HepG2 (cell line): ENCODE measurements around the gene RTP2. TPM values are rescaled to one million over a fixed set of nuclear protein-coding genes. Genes with fewer than 3 reads are reported as not detected.
A peak's percentile ranks its signal among the peaks of the same experiment; 100 is the strongest.

Source experiments
- ARID4A ChIP-seq: sonication (generic); formaldehyde crosslinking; IDR thresholded peaks from 2 replicates; pipeline ENCODE4 v1.5.0; 2020; ENCODE audit warnings: mild to moderate bottlenecking, missing genetic modification reagents, borderline replicate concordance
- HBP1 ChIP-seq: IDR thresholded peaks from 2 replicates; pipeline ENCODE4 v1.6.1; 2016; ENCODE audit warnings: low read depth, control low read depth
- HMG20A ChIP-seq: IDR thresholded peaks from 2 replicates; pipeline ENCODE4 v1.6.1; 2016; ENCODE audit warnings: borderline replicate concordance
- NFATC3 ChIP-seq: sonication (generic); formaldehyde crosslinking; IDR thresholded peaks from 2 replicates; pipeline ENCODE4 v1.5.1; 2020; ENCODE audit warnings: mild to moderate bottlenecking, missing genetic modification reagents
- SIX1 ChIP-seq: sonication (generic); formaldehyde crosslinking; IDR thresholded peaks from 2 replicates; pipeline ENCODE4 v1.4.0; 2020; ENCODE audit warnings: missing genetic modification reagents, borderline replicate concordance
- SNAI1 ChIP-seq: sonication (generic); formaldehyde crosslinking; IDR thresholded peaks from 2 replicates; pipeline ENCODE4 v1.5.0; 2020; ENCODE audit warnings: mild to moderate bottlenecking, missing genetic modification reagents, borderline replicate concordance
- TCF12 ChIP-seq, 2 experiments: fragments of 450-650 bp in 1 of 2; sonication (generic) in 1 of 2; formaldehyde crosslinking in 1 of 2; IDR thresholded peaks; 2 replicates each; pipeline versions ENCODE4 v1.6.1 to v1.8.0; 2017 to 2022; ENCODE audit warnings: antibody characterized with exemption in 1 of 2, mild to moderate bottlenecking in 1 of 2, missing genetic modification reagents in 1 of 2, moderate library complexity in 1 of 2
- THAP11 ChIP-seq: IDR thresholded peaks from 2 replicates; pipeline ENCODE4 v1.6.1; 2016; ENCODE audit warnings: missing biosample characterization, missing genetic modification reagents
- TOPORS ChIP-seq: sonication (generic); formaldehyde crosslinking; IDR thresholded peaks from 2 replicates; pipeline ENCODE4 v1.8.0; 2023; ENCODE audit warnings: mild to moderate bottlenecking, missing genetic modification reagents
- ZNF275 ChIP-seq: sonication (generic); formaldehyde crosslinking; IDR thresholded peaks from 2 replicates; pipeline ENCODE4 v1.8.0; 2022; ENCODE audit warnings: missing genetic modification reagents, mild to moderate bottlenecking, inconsistent platforms, borderline replicate concordance
- ZNF543 ChIP-seq: sonication (generic); formaldehyde crosslinking; IDR thresholded peaks from 2 replicates; pipeline ENCODE4 v1.4.0; 2020; ENCODE audit warnings: mild to moderate bottlenecking, missing genetic modification reagents
- ZNF609 ChIP-seq: sonication (generic); formaldehyde crosslinking; IDR thresholded peaks from 2 replicates; pipeline ENCODE4 v1.4.0; 2020; ENCODE audit warnings: mild to moderate bottlenecking, missing genetic modification reagents, borderline replicate concordance
- ZNF639 ChIP-seq: conservative IDR thresholded peaks from 2 replicates; pipeline ENCODE4 v1.6.1; 2018; ENCODE audit warnings: missing genetic modification reagents
- polyA plus RNA-seq, 8 experiments: library from polyadenylated mRNA; depleted of rRNA in 3 of 8; stranded (reverse) in 7 of 8; unstranded in 1 of 8; fragments of >200 nt; fragmentation: Illumina TruSeq in 4 of 8; extraction: Trizol in 4 of 8; gene quantifications; 2 replicates each; pipeline versions ENCODE4 v1.2.1 to v1.2.3, GENCODE V29; 2011 to 2016; ENCODE audit warnings: low read depth in 4 of 8, missing spikeins in 1 of 8, mixed read lengths in 1 of 8; ENCODE audit not compliant: insufficient read depth in 1 of 8
- total RNA-seq, 5 experiments: library from RNA; depleted of rRNA; stranded (reverse); fragments of >200 nt; fragmentation: Illumina TruSeq; extraction: Trizol; gene quantifications; 2 replicates each; pipeline ENCODE4 v1.2.3, GENCODE V29; 2016; ENCODE audit warnings: low read depth in 1 of 5

The RTP2 gene
- total and polyA plus RNA-seq, 2 of the 13 experiments (the other 11 are each of a cell fraction or from before 2014, with no cell fraction given): not detected

- 0 out of 2 replicates have a peak, but pooled peaks have one; percentile 26 for TF ChIP-seq THAP11 (CRISPR knock-in tag)
- peak; percentile 83 for TF ChIP-seq SNAI1 (CRISPR knock-in tag)
- TF ChIP-seq NFATC3 (CRISPR knock-in tag): no peak
- no peak for TF ChIP-seq ZNF639
- no peak; the same call in 1 of the 2 replicates for TF ChIP-seq HMG20A (CRISPR knock-in tag)
- TF ChIP-seq ZNF543: 0 out of 2 replicates have a peak, but pooled peaks have one; percentile 27
- TF ChIP-seq TCF12 (IDR thresholded peaks at IDR 0.05): no peak
- no peak for TF ChIP-seq TCF12 (CRISPR knock-in tag; IDR thresholded peaks at IDR 0.05)
- TF ChIP-seq SIX1: 0 out of 2 replicates have a peak, but pooled peaks have one; percentile 14
- peak; percentile 40; the same call in 1 of the 2 replicates for TF ChIP-seq ARID4A (CRISPR knock-in tag)
- TF ChIP-seq HBP1: no peak
- 0 out of 2 replicates have a peak, but pooled peaks have one; percentile 23 for TF ChIP-seq ZNF609 (CRISPR knock-in tag)
- TF ChIP-seq TOPORS: peak; percentile 63; the same call in 1 of the 2 replicates
- peak; percentile 77; the same call in 1 of the 2 replicates for TF ChIP-seq ZNF275 (CRISPR knock-in tag)
Measured at GRCh38 chr3:187741403-187742350, 39.3 kb upstream of the RTP2 start (continued).
